Keratinocyte (primary cell): ENCODE measurements around the gene KIF17. TPM values are rescaled to one million over a fixed set of nuclear protein-coding genes. Genes with fewer than 3 reads are reported as not detected.
A peak's percentile ranks its signal among the peaks of the same experiment; 100 is the strongest.

ENCODE experiments used
- DNase-seq: peaks from one replicate; pipeline ENCODE4 v3.0.0-alpha.2; 2011; ENCODE audit warnings: low read depth, missing footprints, low spot score
- FAIRE-seq: peaks from 2 replicates; lab custom pipeline; 2011; peaks lifted over from hg19 to GRCh38; lab: Jason Lieb, UNC
- H2AFZ ChIP-seq: 2 replicates; pipeline ENCODE4 v1.6.0; 2012; ENCODE audit warnings: low read length, control low read depth, inconsistent platforms; ENCODE audit not compliant: control insufficient read depth
- H3K27ac ChIP-seq: 2 replicates; pipeline ENCODE4 v1.5.1; 2011; ENCODE audit warnings: low read length; ENCODE audit not compliant: control insufficient read depth, insufficient read depth
- H3K27me3 ChIP-seq: 3 replicates; pipeline ENCODE4 v1.6.0; 2011; ENCODE audit warnings: low read length; ENCODE audit not compliant: control insufficient read depth, insufficient read depth; ENCODE audit errors: extremely low read depth
- H3K36me3 ChIP-seq, 2 experiments: 2 replicates in 1 of 2; 3 replicates in 1 of 2; pipeline ENCODE4 v1.5.1; 2011; ENCODE audit warnings: low read length in 2 of 2, mild to moderate bottlenecking in 1 of 2; ENCODE audit not compliant: control insufficient read depth in 2 of 2, insufficient read depth in 2 of 2; ENCODE audit errors: extremely low read depth in 1 of 2
- H3K4me1 ChIP-seq: 3 replicates; pipeline ENCODE4 v1.5.1; 2011; ENCODE audit warnings: low read length; ENCODE audit not compliant: control insufficient read depth, insufficient read depth; ENCODE audit errors: extremely low read depth
- H3K4me2 ChIP-seq: 3 replicates; pipeline ENCODE4 v1.6.0; 2011; ENCODE audit warnings: low read depth, low read length; ENCODE audit not compliant: control insufficient read depth, insufficient read depth; ENCODE audit errors: extremely low read depth
- H3K4me3 ChIP-seq, 3 experiments: fragments of 200-600 bp in 1 of 3; sonication (generic) in 1 of 3; 2 replicates in 2 of 3; 3 replicates in 1 of 3; pipeline ENCODE4 v1.5.1; 2011 to 2016; ENCODE audit warnings: low read length in 3 of 3, mild to moderate bottlenecking in 3 of 3, control low read depth in 2 of 3, inconsistent platforms in 1 of 3, low read depth in 1 of 3, mixed read lengths in 1 of 3, mixed run types in 1 of 3, moderate library complexity in 1 of 3; ENCODE audit not compliant: control insufficient read depth in 2 of 3, insufficient read depth in 2 of 3; ENCODE audit errors: extremely low read depth in 1 of 3
- H3K79me2 ChIP-seq: 2 replicates; pipeline ENCODE4 v1.6.0; 2012; ENCODE audit warnings: low read length; ENCODE audit not compliant: control insufficient read depth, insufficient read depth
- H3K9ac ChIP-seq: 3 replicates; pipeline ENCODE4 v1.6.0; 2011; ENCODE audit warnings: low read length; ENCODE audit not compliant: control insufficient read depth, insufficient read depth; ENCODE audit errors: extremely low read depth
- H3K9me1 ChIP-seq: 3 replicates; pipeline ENCODE4 v1.6.0; 2011; ENCODE audit warnings: low read length; ENCODE audit not compliant: control insufficient read depth, insufficient read depth; ENCODE audit errors: extremely low read depth
- H3K9me3 ChIP-seq: 2 replicates; pipeline ENCODE4 v1.5.1; 2012; ENCODE audit warnings: low read depth, low read length; ENCODE audit not compliant: control insufficient read depth
- H4K20me1 ChIP-seq: 3 replicates; pipeline ENCODE4 v1.6.0; 2011; ENCODE audit warnings: low read length; ENCODE audit not compliant: control insufficient read depth, insufficient read depth; ENCODE audit errors: extremely low read depth
- EZH2 ChIP-seq: IDR thresholded peaks from one replicate; pipeline ENCODE4 v1.6.1; 2012; ENCODE audit warnings: inconsistent platforms, mild to moderate bottlenecking, low read length, moderate library complexity
- dilution Hi-C: fragments of 300-500 bp; cut with MboI; formaldehyde crosslinking; loops from one replicate; pipeline ENCODE4 v1.7.0; 2020; ENCODE audit warnings: low sequenced_read_pairs; ENCODE audit not compliant: extremely low pct_ligation_motif_present
- polyA plus RNA-seq, 5 experiments: library from polyadenylated mRNA; depleted of rRNA in 3 of 5; stranded (reverse) in 3 of 5; stranded (forward) in 1 of 5; unstranded in 1 of 5; fragments of >200 nt; gene quantifications; 1 replicate in 1 of 5; 2 replicates in 3 of 5; 3 replicates in 1 of 5; pipeline versions ENCODE4 v1.2.1 to v1.2.3, GENCODE V29; 2011 to 2012; ENCODE audit warnings: missing spikeins in 2 of 5, low read depth in 1 of 5, low replicate concordance in 1 of 5
- TF ChIP-seq, protein P1 (sequence below), 3 experiments: IDR thresholded peaks in 1 of 3; conservative IDR thresholded peaks in 1 of 3; optimal IDR thresholded peaks in 1 of 3; 2 replicates in 2 of 3; 3 replicates in 1 of 3; pipeline versions ENCODE3 to v1.5.1; 2011; ENCODE audit warnings: low read length in 3 of 3, mild to moderate bottlenecking in 3 of 3, moderate library complexity in 2 of 3, control low read depth in 1 of 3, inconsistent platforms in 1 of 3; ENCODE audit not compliant: insufficient read depth in 2 of 3; ENCODE audit errors: extremely low read depth in 1 of 3

Gene KIF17
- polyA plus RNA-seq, 1 donor (not counting 4 experiments of a cell fraction or from before 2014, with no cell fraction given) = 0.90 TPM

DNA sequence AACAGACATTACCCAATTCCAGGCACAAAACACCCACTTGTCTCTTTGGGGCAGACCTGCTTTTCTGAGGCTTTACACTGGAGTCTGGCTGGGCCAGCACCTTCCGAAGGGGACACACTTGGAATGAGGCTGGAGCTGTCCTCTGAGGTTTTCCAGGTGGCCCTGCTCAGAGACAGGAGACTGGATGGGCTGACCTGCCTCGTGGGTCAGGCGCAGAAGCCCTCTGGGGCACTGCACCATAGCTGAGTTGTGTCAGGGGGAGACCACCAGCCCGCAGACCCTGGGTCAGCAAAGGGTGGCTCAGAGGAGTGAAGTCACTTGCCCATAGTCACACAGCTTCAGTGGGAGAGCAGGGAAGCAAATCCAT is 12.9 kb upstream of the KIF17 start:
- H3K79me2 ChIP-seq = peaks cover 57% of the 10 kb centered on the region
- peak overlapping the region; percentile 85 for H3K27ac ChIP-seq
- peak overlapping the region; percentile 69 to 89 (median 75) for H3K4me3 ChIP-seq
- peaks cover 13 to 34% of the 10 kb centered on the region in 2 experiments for H3K36me3 ChIP-seq
- TF ChIP-seq, protein P1, sequence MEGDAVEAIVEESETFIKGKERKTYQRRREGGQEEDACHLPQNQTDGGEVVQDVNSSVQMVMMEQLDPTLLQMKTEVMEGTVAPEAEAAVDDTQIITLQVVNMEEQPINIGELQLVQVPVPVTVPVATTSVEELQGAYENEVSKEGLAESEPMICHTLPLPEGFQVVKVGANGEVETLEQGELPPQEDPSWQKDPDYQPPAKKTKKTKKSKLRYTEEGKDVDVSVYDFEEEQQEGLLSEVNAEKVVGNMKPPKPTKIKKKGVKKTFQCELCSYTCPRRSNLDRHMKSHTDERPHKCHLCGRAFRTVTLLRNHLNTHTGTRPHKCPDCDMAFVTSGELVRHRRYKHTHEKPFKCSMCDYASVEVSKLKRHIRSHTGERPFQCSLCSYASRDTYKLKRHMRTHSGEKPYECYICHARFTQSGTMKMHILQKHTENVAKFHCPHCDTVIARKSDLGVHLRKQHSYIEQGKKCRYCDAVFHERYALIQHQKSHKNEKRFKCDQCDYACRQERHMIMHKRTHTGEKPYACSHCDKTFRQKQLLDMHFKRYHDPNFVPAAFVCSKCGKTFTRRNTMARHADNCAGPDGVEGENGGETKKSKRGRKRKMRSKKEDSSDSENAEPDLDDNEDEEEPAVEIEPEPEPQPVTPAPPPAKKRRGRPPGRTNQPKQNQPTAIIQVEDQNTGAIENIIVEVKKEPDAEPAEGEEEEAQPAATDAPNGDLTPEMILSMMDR (optimal IDR thresholded peaks at IDR 0.05 in 1 of 3, IDR thresholded peaks at IDR 0.05 in 1 of 3, conservative IDR thresholded peaks at IDR 0.05 in 1 of 3; ENCODE audit: extremely low read depth in 1 of 3, insufficient read depth in 2 of 3, low read length in 3 of 3) = no peak
- no peak for TF ChIP-seq EZH2
- peaks cover 62% of the 10 kb centered on the region for H3K4me1 ChIP-seq
- H3K9me1 ChIP-seq = peaks cover 2% of the 10 kb centered on the region
- H3K4me2 ChIP-seq = peak overlapping the region; percentile 70
- FAIRE-seq (no peak), DNase-seq (no peak)
- no peak overlapping the region for H2AFZ ChIP-seq
- H4K20me1 ChIP-seq = no peaks in the 10 kb centered on the region
- H3K9me3 ChIP-seq = peaks cover under 1% of the 10 kb centered on the region
- dilution Hi-C loops = no loop called here
- H3K27me3 ChIP-seq = no peaks in the 10 kb centered on the region
- peak overlapping the region; percentile 88 for H3K9ac ChIP-seq

DNA sequence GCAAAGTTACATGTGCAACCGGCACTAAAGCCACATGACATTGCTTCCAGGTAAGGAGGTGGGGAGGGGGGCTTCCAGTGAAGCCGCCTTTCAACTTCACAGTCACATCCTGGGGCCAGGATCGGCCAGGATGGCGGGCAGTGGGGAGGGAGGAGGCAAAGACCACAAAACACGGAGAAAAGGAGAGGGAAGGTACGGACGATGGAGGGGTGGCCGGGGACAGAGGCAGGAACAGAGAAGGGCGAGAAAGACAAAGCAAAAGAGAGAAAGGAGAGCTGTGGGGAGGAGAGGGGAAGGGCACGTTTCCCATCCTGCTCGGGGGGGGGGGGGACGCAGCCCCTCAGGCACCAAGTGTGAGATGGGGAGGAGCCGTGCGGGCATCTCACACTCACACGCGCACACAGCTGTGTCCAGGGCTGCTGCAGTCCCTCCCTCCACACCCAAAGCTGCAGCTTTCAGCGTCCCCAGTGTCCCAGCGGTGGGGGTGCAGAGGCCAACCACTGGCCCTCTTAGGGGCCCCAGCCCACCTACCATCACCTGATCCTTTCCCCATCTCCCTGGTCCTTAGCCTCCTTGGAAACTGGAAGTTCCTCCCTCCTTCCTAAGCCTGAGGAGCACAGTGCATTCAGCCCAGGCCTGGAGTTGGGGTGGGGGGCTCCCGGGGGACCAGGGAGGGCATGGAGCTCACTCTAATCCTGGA is 12.3 kb upstream of the KIF17 start:
- peaks cover 2% of the 10 kb centered on the region for H3K9me1 ChIP-seq
- no peak overlapping the region for H2AFZ ChIP-seq
- peaks cover 62% of the 10 kb centered on the region for H3K4me1 ChIP-seq
- no peak for TF ChIP-seq EZH2
- TF ChIP-seq, protein P1 (optimal IDR thresholded peaks at IDR 0.05 in 1 of 3, IDR thresholded peaks at IDR 0.05 in 1 of 3, conservative IDR thresholded peaks at IDR 0.05 in 1 of 3; ENCODE audit: extremely low read depth in 1 of 3, insufficient read depth in 2 of 3, low read length in 3 of 3) = no peak
- peaks cover 16 to 39% of the 10 kb centered on the region in 2 experiments for H3K36me3 ChIP-seq
- no peaks in the 10 kb centered on the region for H3K27me3 ChIP-seq
- no peak for DNase-seq
- peak overlapping the region; percentile 69 to 89 (median 75) for H3K4me3 ChIP-seq
- H3K9ac ChIP-seq = peak overlapping the region; percentile 88
- peak overlapping the region; percentile 85 for H3K27ac ChIP-seq
- dilution Hi-C loops = no loop called here
- H3K9me3 ChIP-seq = peaks cover 2% of the 10 kb centered on the region
- peak overlapping the region; percentile 70 for H3K4me2 ChIP-seq
- H3K79me2 ChIP-seq = peaks cover 61% of the 10 kb centered on the region
- FAIRE-seq = no peak
- no peaks in the 10 kb centered on the region for H4K20me1 ChIP-seq
